ENCODE measurements around the gene BICDL2. TPM values are rescaled to one million over a fixed set of nuclear protein-coding genes. Genes with fewer than 3 reads are reported as not detected.

The BICDL2 gene
- total RNA-seq, 1 donor = not detected

DNA sequence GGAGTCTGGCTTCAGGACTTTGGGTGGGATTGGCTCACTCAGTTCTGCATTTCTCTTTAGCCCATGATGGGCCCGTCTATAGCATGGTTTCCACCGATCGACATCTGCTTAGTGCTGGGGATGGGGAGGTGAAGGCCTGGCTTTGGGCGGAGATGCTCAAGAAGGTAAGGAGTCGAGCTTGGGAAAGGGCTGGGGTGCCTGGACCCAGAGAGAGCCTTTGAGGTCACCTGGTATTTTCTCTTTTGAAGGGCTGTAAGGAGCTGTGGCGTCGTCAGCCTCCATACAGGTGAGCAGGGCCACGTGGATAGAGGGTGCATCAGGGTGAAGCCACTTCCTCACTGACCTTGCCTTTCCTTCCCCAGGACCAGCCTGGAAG lies 10.8 kb downstream of the BICDL2 start:
- no peak for DNase-seq (ENCODE audit: low read depth in 2 of 3, low spot score in 2 of 3)

DNA sequence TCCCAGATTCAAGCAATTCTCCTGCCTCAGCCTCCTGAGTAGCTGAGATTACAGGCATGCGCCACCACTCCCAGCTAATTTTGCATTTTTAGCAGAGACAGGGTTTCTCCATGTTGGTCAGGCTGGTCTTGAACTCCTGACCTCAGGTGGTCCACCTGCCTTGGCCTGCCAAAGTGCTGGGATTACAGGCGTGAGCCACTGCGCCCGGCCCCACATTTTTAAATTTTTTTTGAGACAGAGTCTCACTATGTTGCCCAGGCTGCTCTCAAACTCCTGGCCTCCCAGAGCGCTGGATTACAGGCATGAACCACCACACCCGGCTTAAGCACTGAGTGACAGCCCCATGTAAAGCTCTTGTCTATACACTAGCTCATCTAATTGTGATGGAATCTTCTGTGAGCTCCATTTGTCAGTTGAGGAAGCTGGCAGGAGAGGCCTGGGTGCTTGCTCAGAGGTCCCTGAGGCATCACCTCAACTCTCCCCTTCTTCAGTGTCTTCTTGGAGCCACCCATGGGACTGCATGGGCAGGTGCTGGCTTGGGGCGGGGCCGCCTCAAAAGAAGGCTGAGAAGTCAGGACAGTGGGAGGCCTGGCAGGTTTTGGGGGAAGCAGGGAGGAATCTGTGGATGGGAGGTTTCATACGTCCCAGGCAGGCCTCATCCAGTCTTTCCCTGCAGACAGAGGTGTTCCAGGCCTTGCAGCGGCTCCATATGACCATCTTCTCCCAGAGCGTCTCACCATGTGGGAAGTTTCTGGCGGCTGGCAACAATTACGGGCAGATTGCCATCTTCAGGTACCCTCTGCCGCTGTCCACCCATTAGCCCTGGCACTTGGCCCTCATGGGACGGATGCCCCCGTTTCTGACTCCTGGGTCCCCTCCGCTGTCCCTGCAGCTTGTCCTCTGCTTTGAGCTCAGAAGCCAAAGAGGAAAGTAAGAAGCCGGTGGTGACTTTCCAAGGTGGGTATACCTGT lies 11.4 kb downstream of the BICDL2 start:
- DNase-seq (ENCODE audit: low read depth in 2 of 3, low spot score in 2 of 3) = no peak

DNA sequence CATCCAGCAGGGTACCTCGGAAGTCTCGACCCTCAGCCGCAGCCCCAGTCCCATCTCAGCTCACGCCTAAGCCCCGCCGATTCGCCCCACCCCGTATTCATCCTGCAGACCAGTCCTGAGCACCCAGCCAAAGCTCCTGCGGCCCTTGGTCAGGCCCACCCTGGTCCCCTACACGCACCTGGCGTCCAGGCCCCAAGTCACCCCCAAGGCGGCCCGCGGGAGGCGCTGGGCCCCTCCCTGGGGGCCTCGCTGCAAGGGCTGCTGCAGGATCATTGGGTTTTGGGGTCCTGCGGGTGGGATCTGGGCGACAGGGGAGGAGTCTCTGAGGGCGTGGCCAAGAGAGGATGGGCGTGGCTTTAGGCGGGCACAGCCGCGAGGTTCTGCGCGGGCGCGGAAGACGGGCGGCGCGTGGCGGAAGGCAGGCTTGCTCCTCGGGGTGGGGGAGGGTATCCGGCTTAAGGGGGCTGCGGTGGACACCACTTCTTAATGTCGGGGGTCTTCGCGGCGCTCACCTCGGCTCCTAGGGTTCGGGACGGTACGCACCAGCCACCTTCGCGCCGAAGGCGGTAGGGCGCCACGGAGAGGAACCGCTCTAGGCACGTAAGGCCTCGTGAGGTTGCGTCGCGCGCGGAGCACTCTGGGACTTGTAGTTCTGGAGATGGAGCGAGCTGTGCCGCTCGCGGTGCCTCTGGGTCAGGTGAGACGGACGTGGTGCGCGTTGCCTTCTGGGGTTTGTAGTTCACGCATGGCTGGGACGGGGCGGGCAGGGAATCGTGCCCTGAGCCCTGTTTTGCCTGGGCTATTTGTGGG lies 12.9 kb downstream of the BICDL2 start, which contains the start of the genes HCFC1R1 and THOC6:
TSS of gene HCFC1R1 (minus strand) at position 274 of the 810 bp plus-strand sequence. CDS start at position 273, 1 bp downstream.
TSS of gene THOC6 (plus strand) at position 367 of the 810 bp plus-strand sequence. CDS start at position 659, 292 bp downstream.
- DNase-seq (ENCODE audit: low read depth in 2 of 3, low spot score in 2 of 3) = peak; percentile 93 to 98 (median 97)

DNA sequence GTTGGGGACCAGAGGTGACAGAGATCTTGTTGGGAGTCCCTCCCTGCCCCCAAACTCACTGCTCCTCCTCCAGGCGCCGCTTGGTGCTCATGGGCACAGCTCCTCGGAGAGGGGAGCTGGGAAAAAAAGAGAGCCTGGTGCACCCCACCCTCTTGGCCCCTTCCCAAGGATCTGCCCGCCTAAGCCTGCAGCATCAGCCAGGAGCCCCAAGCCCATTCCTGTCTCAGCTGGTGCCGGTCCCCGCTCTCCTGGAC lies 13.4 kb downstream of the BICDL2 start:
- no peak for DNase-seq (ENCODE audit: low read depth in 2 of 3, low spot score in 2 of 3)

DNA sequence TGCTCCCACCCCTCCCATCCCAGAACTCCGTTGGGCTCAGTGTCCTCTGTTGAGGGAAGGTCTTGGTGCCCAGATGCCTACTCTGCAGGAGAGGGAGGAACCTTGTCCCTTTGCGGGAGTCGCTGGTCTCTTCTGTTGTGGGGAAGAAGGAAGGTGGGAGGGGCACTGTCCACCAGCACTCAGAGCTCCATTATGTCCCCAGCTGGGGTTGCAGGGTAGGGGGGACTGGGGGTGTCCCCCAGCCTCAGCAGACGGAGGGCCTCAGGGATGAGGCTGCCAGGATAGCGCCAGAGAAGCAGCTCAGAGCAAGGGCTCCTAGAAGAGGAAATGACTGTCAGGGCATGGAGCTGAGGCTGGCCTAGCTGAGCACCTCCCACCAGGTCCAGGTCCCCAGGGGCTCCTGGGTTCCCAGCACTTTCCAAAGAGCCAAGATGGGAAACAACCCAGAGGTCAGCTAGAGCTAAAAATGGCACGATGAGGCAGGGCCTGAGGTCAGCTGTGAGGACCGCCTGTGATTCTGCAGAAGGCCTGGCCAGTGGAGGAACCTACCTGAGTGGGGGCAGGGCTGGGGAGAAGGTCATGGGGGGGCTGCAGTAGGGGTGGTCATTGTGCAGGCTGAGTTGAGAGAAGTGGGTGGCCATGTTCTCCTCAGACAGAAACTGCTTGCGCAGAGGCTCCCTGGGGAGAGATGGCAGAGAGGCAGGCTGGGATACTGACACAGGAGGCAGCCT lies 13.9 kb downstream of the BICDL2 start:
- no peak for DNase-seq (ENCODE audit: low read depth in 2 of 3, low spot score in 2 of 3)

DNA sequence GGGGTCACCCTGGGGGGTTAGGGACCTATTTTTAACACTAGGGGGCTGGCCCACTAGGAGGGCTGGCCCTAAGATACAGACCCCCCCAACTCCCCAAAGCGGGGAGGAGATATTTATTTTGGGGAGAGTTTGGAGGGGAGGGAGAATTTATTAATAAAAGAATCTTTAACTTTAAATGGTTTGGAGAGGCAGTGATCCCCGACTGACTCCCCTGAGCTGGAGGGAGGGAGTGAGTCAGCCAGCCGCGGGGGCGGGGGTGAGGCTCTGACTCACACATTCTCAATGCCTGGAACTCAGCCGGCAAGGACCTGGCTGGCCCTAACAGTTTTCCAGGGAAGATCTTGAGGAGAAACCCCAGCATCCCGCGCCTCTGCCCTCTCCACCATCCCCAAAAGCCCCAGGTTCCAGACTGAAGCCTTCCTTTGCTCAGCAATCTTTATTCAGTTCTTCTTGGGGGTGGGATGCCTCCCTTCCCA lies 14.5 kb downstream of the BICDL2 start:
- peak in 2 of 3 donors; percentile 77 to 79 for DNase-seq (ENCODE audit: low read depth in 2 of 3, low spot score in 2 of 3)

DNA sequence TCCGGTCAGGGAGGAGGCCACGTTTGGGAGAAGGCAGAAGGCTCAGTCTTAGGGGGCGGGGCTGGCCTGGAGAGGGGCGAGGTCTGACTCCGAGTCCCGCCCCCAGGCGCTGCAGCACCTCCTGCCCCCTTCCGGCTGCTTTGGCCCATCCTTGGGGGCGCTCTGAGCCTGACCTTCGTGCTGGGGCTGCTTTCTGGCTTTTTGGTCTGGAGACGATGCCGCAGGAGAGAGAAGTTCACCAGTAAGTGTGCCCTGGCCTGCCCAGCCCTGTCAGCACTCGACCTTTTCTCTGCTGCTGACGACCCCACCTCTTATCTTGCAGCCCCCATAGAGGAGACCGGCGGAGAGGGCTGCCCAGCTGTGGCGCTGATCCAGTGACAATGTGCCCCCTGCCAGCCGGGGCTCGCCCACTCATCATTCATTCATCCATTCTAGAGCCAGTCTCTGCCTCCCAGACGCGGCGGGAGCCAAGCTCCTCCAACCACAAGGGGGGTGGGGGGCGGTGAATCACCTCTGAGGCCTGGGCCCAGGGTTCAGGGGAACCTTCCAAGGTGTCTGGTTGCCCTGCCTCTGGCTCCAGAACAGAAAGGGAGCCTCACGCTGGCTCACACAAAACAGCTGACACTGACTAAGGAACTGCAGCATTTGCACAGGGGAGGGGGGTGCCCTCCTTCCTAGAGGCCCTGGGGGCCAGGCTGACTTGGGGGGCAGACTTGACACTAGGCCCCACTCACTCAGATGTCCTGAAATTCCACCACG lies 15.1 kb downstream of the BICDL2 start:
- DNase-seq (ENCODE audit: low read depth in 2 of 3, low spot score in 2 of 3) = peak in 2 of 3 donors; percentile 69 to 73

DNA sequence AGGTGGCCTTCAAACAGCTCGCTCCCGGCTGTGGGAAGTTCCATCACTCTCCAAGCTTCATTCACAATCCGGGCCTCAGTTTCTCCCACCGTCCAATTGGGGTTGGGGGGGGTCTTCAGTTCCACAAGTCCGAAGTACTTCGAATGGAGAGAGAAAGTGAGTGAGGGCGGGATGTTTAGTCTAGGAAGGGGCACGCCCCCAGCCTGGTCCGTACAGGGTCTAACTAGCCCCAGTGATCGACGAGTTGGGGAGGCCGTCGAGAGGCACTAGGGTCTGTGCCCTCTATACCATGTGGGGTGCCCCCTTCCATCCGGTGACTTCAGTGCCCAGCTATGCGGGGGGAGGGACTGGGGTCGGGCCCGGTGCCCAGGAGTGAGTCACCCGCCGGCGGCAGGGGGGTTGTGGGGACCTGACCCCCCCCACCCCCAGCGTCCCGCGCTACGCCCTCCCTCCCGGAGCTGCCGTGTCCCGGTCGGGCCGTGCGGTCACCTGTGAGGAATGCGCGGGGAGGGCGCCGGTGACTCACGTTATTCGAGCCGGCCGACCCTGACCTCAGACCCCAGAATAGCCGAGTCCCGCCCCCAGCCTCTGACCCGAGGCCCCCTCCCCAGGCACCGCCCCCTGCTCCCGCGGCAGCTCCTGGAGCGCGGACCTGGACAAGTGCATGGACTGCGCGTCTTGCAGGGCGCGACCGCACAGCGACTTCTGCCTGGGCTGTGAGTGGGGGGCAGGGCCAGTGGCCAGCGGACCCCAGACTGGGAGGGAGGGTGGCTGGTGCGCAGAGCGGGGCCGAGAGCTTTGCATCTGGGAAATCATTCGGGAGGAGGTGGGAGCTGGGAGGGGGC lies 15.9 kb downstream of the BICDL2 start:
- DNase-seq (ENCODE audit: low read depth in 2 of 3, low spot score in 2 of 3) = peak; percentile 30 to 82 (median 56)

DNA sequence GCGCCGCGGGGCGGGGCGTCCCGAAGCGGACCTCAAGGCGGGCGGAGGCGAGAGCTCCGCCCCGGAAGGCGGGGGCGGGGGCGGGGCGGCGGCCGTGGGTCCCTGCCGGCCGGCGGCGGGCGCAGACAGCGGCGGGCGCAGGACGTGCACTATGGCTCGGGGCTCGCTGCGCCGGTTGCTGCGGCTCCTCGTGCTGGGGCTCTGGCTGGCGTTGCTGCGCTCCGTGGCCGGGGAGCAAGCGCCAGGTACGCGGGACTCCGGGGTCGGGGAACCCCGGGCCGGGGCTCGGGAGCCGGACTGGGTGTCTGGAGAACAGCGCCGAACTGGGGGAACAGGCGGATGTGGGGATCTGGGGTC lies 16.5 kb downstream of the BICDL2 start, which contains the start of gene TNFRSF12A:
TSS of gene TNFRSF12A (plus strand) at position 122 of the 357 bp plus-strand sequence. CDS start at position 152, 30 bp downstream.
- DNase-seq (ENCODE audit: low read depth in 2 of 3, low spot score in 2 of 3) = peak; percentile 52 to 74 (median 74)

DNA sequence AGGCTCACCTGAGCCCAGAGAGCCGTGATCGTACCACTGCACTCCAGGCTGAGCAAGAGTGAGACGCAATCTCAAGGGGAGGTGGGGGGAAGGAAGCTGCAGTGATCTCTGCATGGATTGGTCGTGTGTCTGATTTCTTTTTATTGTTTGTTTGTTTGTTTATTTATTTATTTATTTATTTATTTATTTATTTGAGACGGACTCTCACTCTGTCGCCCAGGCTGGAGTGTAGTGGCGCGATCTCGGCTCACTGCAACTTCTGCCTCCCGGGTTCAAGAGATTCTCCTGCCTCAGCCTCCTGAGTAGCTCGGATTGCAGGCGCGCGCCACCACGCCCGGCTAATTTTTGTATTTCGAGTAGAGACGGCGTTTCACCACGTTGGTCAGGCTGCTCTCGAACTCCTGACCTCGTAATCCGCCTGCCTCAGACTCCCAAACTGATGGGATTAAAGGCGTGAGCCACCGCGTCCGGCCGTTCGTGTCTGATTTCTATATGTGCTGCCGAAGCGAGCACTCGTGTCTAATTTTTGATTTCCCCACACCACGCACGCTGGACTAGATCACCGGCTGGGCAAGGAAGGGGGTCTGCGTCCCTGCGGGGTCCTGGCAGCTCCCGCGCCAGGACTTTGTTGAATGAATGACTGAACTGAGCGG lies 17.0 kb downstream of the BICDL2 start:
- no peak for DNase-seq (ENCODE audit: low read depth in 2 of 3, low spot score in 2 of 3)

DNA sequence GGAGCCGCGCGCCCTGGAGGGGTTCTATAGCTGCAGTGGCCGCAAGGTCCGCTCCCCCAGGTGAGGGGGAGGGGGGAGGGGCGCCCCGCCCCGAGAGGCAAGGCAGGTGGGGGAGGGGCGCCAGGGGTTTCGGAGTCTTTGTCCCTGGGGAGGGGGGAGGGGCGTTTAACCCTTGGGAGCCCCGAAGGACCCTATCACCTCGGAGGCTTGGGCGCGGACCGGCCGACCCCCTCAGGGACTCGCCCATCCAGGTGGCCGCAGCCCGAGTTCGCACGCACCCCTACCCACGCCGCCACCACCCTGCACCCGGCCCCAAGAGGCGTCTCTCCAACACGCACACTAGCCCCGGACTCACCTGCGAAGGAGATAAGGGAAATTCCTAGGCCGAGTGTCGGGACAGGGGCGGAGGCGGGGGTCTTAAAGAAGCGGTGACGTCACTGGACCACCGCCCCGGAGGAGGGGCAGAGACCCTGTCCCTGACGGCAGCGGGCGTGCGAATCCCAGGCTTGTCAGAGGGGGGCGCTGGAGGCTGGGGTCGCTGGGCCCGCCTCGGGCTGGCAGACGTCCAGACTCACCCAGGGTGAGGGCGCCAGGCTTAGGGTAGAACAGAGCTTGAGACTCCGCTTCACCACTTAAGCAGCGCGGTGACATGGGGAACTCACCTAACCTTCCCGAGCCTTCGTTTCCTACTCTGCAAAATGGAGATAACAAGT lies 18.8 kb downstream of the BICDL2 start, which contains the start of gene CLDN6:
TSS of gene CLDN6 (minus strand) at position 390 of the 713 bp plus-strand sequence. CDS start 2,162 bp downstream, outside the sequence.
- DNase-seq (ENCODE audit: low read depth in 2 of 3, low spot score in 2 of 3) = peak in 2 of 3 donors; percentile 71 to 72

DNA sequence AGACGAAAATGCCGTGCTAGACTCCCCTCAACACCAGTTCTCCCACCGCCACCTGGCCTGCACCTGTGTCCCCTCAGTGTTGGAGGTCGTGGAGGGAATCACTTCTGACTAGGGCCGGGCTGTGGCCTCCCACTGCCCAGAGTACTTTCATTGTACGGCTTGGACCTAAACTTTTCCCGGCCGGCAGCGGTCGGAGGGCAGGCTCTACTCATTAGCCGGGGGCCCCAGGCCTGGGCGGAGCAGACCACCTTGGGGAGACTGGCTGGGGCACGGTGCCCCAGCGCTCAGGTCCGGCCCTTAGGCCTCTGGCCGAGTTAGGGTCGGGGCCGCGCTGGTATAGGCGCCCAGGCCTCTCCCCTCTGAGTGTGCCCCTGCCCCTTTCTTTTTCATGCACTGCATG lies 19.4 kb downstream of the BICDL2 start:
- DNase-seq (ENCODE audit: low read depth in 2 of 3, low spot score in 2 of 3) = no peak

DNA sequence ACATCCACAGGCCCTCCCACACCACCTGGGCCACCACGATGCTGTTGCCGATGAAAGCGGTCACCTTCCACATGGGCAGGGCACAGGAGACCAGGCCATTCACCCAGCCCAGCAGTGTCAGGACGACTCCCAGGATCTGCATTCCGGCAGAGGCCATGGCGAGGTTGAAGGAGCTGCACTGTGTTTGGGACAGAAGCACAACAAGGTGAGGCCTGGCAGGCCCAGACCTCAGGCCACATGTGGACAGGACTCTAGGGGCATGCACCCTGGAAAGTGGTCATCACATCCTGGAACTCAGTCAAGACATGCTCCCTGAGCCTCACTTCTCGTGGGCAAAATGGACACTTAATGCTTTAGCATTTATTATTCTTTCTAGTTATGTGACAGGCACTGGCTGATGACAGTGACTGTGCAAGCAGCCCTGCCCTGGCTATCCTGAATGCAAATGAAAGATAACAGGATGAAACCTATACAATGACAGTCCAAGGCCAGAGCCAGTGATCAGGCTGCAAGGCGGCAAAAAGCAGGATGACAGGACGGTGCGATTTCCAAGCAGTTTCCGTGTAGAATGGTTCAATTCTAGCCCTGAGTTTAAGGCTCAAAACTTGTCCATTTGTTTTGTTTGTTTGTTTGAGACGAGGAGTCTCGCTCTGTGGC lies 20.8 kb downstream of the BICDL2 start:
- DNase-seq (ENCODE audit: low read depth in 2 of 3, low spot score in 2 of 3) = no peak

DNA sequence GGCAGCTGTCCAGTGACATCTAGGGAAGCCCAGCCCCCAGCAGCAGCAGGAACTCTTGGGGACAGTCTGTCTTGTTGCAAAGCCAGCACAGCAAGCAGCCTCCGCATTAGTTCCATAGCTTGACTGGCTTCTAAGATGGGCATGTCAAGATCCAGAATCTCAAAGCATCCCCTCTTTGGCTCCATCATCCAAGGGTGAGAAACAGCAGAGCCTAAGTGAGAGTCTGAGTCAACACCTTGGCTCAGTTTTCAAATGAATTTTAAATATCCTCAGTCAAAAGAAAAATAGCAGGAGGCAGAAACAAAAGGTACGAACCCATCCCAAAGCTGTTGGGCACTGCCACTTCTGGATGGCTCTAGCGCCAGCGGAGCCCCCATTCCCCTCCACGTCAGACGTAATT lies 21.8 kb downstream of the BICDL2 start:
- no peak for DNase-seq (ENCODE audit: low read depth in 2 of 3, low spot score in 2 of 3)

DNA sequence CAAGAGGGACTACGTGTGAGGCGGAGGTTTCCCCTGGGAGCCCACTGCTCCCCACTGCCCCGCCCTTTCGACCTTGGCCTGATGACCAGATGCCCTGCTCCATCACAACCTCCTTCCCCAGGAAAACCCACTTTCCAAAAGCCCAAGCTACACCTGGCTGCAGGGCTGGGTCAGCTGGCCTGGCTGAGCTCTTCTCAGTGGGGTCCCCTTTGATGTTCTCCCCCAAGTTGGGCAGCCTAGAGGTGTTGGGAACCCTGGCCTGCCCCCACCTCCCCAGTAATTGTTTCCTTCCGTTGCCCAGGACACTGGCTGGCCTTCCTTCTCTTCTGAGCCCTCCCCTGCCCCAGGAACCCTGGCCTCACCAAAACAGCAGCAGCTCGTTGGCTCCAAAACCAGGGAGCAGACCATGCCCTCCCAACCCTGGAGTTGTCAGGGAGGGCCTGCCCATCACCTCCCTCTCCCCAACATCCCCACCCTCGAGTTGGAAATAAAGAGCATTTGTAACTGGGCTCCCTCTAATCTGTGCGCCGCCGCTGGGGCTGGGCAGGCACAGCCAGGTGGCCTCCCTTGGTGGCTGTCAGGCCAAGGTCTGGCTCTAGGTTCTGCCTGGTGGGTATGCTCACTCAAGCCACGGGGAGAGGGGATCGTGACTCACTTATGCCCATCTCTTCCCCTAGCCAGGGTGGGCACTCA lies 22.6 kb downstream of the BICDL2 start:
- DNase-seq (ENCODE audit: low read depth in 2 of 3, low spot score in 2 of 3) = no peak

DNA sequence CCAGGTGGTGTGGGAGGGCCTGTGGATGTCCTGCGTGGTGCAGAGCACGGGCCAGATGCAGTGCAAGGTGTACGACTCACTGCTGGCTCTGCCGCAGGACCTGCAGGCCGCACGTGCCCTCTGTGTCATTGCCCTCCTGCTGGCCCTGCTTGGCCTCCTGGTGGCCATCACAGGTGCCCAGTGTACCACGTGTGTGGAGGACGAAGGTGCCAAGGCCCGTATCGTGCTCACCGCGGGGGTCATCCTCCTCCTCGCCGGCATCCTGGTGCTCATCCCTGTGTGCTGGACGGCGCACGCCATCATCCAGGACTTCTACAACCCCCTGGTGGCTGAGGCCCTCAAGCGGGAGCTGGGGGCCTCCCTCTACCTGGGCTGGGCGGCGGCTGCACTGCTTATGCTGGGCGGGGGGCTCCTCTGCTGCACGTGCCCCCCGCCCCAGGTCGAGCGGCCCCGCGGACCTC lies 23.2 kb downstream of the BICDL2 start:
- no peak for DNase-seq (ENCODE audit: low read depth in 2 of 3, low spot score in 2 of 3)

All from hematopoietic multipotent progenitor cell (in vitro differentiated cells).